ENCODE data around the gene GRK1.

Gene GRK1

DNA sequence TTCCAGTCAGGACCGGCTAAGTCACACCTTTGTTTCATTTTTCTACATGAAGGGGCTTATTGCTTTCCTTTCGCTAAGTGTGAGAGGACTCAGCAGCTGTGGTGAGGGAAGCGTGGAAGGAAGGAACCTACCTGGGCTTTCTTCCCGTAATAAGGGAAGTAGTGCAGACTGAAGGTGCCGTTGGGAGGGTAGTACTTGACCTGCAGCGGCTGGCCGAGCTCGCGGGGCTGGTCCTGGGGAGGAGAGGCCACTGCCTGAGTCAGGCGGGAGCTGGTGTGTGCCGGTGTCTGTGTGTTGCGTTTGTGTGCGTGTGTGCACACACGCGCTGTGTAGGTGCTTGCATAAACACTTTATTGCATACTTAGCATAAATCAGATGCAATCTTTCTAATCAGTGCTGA lies 16.7 kb upstream of the GRK1 start:
- DNase-seq (ENCODE audit: low read depth in 1 of 2, low spot score in 1 of 2): no peak

DNA sequence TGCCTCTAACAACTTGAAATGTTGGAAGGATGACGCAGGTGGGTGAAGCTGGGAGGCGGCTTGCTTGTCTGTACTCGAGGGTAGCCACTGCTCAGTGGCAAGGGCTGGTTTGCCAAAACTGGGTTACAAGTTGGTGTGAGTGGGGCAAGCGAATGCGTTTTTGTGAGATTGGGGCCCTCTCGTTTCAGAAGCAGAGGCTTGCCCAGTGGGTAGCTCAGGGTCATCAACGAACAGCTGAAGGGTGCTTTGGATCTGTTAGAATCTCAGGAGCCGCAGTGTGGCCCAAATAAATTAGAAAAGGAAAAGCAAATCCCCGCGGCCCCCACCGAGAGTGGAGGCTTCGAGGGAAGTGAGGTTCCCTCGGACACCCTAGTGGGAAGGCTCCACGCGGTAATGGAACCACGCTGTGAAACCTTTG lies 16.3 kb upstream of the GRK1 start:
- no peak for DNase-seq (ENCODE audit: low read depth in 1 of 2, low spot score in 1 of 2)

DNA sequence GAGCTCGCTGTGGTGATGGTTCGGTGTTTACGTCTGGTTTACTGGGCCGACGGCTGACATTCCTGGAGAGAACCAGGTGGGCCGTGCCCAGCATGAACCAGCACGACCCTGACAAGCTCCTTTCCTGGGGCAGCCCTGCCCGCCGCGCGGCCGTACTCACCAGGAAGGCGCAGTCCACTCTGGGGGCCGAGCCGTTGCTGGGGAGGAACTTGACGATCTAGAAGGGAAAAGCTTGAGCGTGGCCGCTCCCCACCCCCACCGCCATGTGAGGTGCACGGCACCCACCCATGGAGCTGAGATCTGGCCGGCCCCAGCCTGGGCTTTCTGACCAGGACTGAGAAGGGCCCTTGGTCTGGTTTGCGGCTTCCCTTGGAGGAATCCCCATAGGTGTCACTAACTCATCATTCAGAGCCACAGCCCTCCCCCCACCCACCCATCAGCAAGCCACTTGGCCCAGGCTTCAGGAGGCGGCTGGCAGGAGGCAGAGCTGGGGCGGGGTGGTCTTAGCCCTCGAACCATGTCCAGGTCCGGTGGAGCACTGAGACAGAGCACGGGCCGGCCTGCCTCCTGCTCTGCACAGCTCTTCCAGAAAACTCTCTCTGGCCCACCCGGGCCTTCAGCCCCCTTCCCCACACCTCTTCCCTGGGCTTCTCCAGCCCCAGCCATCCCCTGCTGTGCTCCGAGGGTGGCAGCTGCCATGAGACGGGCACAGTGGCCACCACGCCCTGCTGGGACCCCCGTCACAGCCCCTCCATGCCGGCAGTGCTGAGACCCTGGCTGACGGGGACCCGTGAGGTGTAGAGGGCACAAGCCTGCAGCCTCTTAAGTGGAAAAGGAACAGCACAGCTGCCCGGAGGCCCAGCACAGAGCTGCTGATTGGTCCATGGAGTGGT lies 15.3 kb upstream of the GRK1 start:
- DNase-seq (ENCODE audit: low read depth in 1 of 2, low spot score in 1 of 2): no peak

DNA sequence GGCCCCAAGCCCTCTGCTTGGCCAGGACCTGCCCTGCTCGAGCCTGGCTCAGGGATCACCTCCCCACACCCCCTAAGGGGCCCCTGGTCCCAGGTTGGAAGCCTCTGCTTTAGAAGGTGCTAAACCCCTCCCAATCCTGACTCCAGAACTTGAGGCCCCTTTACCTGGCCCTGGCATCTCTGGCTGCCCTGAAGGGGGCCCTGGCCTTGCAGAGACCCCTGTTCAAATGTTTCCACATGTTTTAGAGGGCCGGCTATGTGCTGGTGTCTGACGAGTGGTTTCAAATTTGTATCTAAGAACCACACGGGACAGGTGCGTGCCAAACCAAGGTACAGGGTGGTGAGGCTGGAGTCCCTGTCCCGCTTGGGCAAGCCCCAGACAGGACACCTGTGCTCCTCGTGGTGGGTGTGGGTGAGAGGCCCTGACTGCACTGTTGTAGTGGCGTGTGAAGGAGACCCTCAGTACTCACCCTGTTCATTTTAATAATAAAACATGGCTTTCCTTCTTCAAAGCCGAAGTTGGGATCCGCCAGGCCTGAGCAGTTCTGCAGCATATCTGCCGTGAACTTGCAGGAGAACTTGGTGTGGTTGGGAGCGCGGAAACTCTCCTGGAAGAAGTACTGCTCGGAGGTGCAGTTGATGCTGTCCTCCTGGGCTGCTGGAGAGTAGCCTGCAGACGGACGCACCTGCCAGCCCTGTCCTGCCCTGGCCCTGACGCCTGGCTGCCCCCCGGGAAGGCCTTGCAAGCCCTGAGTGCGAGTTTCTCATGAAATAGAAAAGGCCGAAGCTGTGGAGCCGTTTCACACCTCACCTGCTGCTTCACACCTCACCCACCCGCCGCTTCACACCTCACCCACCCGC lies 14.4 kb upstream of the GRK1 start:
- DNase-seq (ENCODE audit: low read depth in 1 of 2, low spot score in 1 of 2): no peak

DNA sequence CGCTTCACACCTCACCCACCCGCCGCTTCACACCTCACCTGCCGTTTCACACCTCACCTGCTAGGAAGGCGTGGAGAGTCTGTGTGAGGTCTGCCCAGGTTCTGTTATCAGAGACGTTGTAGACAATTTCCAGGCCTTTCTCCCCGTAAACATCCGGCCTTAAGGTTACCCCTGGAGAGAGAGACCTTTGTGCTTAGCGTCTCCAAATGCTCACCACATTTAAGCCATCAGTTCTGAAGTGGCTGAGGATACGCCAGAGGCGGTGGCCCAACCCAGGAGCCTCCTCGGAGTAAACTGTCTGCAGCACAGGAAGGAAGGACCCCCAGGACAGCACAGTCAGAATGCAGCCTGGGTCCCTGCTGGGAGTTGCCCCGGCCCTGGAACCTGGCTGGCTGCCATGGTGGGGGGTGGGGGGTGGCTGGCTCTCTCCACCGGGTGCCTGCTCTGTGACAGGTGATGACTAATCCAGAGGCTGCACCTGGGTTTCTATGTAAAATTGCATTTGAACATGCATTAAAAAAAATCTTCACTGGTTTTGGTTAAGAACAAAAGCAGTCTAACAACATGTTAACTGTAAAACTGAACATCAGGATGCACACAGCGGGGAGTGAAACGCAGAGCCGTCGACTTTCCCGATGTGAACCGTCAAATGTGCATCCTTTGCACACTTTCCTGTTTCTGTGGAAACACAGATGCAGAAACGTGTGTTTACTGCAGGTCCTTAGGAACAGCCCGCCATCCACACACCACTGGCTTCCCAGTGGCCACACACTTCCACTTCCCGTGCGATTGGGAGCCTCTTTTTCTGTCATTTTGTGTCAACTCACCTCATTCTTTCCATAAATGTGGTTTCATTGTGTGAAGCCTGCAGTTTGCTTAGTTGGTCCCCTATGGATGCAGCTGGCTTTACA lies 13.5 kb upstream of the GRK1 start:
- no peak for DNase-seq (ENCODE audit: low read depth in 1 of 2, low spot score in 1 of 2)

DNA sequence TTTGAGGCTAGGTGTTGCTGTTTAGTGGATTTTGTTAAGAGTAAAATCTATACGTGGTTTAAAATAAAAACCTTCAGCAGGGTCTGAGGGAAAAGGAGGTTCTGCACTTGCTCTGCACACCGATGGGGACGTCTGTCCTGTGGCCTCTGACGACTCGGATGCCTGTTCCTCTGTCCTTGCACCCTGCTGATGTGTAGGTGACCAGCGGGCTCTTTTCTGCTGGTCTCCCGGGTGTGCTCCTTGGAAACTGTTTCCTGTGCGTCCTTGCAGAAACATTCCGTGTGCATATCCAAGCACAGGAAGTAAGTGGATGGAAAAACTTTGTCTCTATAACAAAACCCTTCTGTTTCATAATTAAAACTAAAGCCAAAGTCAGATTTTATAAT lies 12.9 kb upstream of the GRK1 start:
- no peak for DNase-seq (ENCODE audit: low read depth in 1 of 2, low spot score in 1 of 2)

DNA sequence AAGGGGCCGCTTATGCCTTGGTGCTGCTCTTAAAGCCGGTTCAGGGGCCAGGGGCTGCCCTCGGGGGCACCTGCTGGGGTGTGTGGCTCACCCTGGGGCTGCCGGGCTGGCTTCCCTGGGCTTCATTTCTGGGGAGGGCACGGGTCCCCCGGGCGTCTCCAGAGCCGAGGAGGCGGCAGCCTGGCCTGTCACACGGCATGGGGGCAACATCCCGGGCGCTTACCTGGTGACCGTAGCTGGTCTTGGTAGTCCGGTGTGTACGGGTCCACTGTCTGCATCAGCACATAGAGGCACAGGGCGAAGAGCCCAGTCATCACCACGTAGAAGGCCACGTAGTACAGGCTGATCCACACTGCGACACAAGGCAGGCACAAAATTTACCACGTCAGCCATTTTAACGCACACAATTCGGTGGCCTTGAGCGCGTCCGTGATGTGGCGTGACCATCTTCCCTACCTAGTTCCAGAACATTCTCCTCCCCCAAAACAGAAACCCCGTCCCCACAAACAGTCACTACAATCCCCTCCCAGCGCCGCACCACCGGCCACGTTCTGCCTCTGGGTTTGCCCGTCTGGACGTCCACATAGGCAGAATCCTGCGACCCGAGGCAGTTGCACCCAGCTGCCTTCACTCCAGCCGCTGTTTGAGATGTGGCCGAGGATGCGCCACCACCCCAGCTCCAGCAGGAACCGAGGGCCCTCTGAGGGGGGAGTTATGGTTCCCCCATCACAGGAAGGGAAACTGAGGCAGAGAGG lies 12.3 kb upstream of the GRK1 start:
- DNase-seq (ENCODE audit: low read depth in 1 of 2, low spot score in 1 of 2): no peak

DNA sequence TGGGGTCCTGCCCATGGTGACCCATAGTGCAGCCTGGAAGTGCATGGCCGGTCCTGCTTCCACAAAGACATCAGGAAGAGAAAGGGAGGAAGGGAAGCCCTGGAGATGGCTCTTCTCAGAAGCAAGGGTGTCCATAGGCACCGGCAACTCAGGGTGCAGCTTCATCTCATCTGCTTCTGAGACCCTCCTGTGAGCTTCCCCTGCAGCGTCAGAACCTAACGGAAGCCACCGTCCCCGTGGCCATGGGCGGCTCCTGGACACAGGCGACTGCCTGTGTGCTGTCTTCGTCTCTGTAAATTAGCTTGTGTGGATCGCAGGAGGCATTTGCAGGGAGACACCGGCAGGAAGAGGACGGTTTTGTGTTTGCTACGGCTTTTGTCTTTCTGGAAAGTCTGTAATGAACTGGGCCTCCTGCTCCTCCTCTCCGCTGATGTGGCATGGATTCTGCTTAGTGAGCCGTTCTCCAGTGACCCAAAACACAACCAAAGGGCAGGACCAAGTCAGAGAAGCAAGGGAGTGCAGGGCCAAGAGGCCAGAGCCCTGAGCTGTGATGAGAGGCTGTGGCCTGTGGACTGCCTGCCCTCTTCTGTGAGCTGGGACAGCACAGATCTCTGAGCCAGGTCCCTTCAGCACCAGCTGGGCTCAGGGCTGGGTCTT lies 11.5 kb upstream of the GRK1 start:
- no peak for DNase-seq (ENCODE audit: low read depth in 1 of 2, low spot score in 1 of 2)

DNA sequence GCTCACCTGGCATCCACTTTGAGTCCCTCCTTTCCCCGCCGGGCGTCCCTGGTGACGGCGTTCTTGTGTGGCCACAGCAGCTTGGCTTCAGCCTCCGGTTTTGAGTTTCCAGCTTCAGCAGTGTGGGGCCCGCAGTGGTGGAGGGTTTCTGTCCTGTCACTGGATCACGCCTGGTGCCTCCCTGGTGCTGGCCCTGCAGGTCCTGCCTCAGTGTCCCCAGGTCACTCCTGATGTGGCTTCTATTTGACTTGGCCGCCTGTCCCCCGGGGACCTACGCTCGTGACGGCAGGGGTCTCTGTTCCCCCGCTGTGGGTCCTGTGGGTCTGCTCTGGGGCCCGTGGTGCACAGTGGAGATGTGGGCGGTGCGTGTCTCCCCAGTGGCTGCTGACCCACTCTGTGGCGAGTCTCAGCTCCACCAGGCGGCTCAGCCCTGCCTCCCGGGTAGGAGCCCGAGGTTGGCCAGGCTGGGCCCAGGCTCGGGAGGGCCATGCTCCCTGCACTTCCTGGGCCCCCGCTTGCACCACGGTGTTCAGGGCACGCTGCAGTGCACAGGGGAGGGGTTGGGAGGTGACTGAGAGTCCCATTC lies 10.9 kb upstream of the GRK1 start:
- DNase-seq (ENCODE audit: low read depth in 1 of 2, low spot score in 1 of 2): no peak

DNA sequence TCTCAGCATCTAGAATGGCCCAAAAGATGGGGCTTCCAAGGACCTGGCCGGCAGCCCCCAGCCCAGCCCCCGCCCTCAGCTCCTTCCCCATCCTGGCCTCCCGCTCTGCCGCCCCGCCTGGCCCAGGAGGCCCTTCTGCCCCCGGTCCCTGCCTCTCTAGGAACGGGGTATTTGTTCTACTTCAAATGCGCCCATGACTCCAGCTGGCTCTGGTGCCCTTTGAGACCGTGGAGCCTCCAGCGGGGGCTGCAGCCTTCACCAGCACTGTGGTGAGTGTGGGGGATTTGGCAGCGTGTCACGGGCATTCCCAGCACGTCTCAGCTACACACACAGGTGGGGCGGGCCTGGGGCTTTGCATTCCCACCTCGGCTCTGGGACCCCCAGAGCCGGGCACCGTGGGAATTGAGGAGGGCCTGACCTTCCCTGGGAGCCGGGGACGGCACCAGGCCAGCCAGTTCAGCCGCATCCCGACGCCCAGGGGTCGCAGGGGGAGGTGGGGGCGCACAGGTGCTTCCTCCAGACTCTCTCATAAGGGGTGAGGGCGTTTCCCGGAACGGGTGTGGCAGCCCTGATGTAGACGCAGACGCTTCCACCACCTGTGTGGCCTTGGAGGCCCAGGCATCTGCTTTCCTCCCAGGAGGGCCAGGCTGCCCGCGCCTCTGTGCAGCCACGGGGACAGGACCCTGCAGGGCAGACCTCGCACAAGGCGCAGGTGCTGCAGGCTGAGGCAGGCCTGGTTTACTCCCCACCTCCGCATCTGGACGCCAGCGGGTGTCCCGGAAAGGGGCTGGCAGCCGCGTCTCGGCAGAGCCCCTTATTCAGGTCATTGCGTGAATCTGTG lies 10.0 kb upstream of the GRK1 start:
- DNase-seq (ENCODE audit: low read depth in 1 of 2, low spot score in 1 of 2): no peak

DNA sequence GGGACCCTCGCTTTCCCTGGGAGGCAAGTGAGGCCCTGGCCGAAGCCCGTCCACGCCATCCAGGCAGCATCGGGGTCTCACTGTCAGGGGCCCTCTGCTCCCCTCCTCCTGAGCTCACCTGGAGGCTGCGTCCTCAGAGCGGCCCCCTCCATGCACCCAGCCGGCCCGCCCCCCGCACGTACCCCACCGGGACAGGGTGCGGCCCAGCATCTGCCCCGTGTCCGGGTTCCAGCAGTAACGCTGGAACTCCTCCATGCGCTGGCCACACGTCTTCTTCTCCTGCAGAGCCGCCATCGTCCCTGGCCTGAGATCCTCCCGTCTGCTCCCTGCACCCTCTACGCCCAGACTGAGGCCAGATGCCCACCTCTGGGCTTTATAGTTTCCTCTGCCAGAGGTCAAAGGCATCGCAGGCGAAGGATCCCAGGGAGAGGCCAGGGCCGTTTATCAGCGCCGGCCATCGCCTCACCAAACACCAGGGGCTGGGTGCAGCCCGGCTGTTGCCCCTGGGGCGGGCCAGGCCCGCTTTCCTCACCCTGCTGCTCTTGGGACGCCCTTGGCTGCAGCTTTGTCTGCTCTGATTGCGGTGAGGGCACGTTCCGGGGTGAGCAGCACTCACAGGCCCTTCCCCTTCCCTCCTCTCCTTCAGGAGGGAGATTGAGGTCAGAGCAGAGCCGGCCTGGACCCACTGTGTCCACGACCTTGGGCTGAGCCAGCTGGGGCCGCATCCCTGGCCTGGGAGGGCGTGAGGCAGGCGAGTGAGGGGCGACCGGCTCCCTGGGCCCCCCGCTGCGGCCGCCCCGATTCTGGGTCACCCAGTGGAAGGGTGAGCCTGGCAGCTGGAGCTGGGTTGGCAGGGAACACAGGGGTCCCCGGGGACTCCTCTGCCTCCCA lies 8.9 kb upstream of the GRK1 start, which contains the start of gene ATP4B:
ATP4B (minus strand) TSS at position 348 of the 891 bp plus-strand sequence; CDS start at position 294, 54 bp downstream.
- DNase-seq (ENCODE audit: low read depth in 1 of 2, low spot score in 1 of 2): no peak

DNA sequence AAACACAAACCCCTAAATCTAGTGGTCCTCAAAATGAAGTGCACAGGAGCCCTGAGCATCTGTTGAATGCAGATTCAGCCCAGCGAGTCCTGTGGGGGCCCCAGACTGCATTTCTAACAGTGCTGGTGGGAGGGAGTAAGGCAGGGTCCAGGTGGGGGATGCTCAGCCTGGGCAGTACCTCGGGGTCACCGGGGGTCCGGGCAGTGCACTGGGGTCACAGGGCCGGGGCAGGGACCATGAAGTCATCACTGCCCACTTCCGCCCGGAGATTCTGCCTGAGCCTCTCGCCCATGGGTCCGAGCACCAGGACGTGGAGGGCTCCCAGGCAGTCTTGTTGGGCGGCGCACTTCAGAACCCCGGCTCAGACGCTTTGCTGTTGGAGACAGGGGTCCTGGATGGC lies 8.2 kb upstream of the GRK1 start:
- DNase-seq (ENCODE audit: low read depth in 1 of 2, low spot score in 1 of 2): no peak

DNA sequence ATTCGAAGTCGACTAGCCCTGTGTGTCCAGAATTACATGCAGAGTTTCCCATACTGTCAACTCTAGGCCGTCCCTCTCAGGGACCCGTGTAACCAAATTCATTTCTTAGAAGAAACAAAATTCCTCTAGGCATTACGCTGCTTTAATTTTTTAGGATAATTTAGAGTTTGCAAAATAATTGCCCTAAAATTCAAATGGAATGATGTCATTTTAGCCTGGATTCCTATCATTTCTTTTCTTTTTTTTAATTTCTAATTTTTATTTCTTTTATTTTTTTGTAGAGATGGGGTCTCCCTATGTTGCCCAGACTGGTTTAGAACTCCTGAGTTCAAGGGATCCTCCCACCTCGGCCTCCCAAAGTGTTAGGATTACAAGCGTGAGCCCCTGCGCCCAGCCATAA lies 7.7 kb upstream of the GRK1 start:
- DNase-seq (ENCODE audit: low read depth in 1 of 2, low spot score in 1 of 2): no peak

DNA sequence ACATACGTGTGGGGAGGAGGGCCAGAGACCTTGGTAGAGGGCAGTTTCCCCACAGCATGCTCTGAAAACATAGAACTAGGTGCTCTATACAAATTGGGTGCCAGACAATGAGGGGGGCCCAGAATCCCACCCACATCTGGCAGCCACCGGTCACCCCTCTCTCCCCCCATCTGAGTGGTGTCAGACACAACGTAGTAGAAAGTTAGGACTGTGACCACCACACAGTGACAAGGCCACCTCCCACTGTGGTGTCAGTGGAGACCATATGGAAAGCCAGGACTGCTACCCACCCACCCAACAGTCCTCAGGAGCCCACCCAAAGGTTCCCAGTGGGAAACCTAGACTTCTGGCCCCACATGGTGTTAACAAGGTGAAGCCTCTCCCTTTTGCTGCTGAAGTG lies 7.0 kb upstream of the GRK1 start:
- no peak for DNase-seq (ENCODE audit: low read depth in 1 of 2, low spot score in 1 of 2)

DNA sequence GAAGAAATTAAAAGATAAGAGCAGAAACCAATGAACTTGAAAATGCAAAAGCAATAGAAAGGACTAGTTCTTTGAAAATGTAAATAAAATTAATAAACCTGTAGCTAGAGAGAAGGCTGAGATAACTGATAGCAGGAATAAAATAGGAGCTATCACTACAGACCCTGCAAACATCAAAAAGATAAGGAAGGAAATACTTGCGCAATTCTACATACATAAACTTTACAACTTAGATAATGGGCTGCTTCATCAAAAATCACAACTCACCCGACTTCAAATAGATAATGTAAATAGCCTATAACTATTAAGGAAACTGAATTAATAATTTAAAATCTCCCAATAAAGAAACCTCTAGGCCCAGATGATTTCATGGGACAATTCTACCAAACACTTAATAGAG lies 5.5 kb upstream of the GRK1 start:
- no peak for DNase-seq (ENCODE audit: low read depth in 1 of 2, low spot score in 1 of 2)

DNA sequence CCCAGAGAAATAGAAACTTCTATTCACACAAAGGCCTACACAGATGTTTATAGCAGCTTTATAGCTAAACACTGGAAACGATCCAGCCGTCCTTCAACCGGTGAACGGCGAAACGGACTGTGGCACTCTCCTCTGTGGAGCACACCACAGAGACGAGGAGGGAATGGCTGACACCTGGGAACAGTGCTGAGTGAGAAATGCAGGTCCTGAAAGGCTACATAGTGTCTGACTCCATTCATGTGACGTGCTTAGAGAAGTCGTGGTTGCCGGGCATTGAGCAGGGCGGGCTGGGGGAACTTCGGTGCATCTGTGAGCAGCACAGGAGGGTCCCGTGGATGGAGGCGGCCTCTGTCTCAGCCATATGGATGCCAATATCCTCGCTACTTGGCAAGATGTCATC lies 3.1 kb upstream of the GRK1 start:
- no peak for DNase-seq (ENCODE audit: low read depth in 1 of 2, low spot score in 1 of 2)

DNA sequence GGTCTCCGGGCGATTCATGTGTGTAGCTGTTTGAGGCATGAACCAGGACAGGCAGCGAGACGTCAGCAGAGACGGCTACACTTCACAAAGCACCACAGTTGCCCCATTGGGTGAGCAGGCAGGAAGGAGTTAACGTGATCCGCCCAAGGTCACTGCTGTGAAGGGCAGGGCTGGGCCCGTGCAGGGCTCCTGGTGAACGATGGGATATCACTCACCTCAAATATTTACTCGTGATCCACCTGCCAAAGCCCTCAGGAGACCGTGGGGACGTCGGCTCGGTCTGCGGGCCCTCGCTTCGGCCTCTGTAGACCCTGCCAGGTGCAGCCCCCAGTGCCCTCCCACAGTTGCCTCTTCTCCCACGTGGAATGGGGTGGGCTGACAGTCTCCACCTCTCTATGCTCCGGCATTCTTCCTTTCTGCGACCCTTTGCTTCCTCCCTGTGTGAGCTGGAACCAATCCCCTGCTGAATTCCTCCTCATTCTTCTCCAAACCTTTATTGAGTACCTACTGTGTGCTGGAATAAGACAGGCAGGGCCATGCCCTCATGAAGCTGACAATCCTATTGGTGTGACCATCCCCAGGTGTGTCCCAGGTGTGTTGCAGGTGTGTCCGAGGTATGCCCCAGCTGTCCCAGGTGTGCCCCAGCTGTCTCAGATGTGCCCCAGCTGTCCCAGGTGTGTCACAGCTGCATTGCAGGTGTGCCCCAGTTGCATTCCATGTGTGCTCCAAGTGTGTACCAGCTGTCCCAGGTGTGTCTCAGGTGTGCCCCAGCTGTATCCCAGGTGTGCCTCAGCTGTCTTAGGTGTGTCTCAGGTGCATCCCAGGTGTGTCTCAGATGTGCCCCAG lies 2.0 kb upstream of the GRK1 start:
- no peak for DNase-seq (ENCODE audit: low read depth in 1 of 2, low spot score in 1 of 2)
